CD4-positive, alpha-beta T cell treated with Interferon alpha-2 for 1 hour (primary cell): ENCODE measurements around the gene TRIM25.

ENCODE experiments used
- DNase-seq, 2 donors: peaks; one replicate each; pipeline ENCODE4 v3.0.0-alpha.2; 2020 to 2022

Gene TRIM25

DNA sequence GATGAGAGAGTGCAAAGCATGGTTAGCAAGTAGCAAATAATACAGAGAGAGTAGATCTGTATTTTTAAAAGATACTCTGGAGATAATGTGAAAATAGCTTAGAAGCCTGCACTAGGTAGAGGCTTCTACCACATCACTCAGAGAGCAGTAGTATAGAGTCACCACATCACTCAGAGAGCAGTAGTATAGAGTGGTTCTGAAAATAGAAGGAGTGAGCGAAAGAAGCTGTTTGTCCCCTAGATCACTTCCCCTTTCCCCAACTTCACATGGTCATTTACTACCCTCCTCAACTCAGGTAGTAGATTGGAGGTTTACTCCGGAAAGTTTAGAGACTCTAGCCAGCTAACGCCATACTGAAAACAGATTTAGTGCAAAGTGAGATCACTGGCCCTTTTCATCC, 62.8 kb downstream of the TRIM25 start:
- DNase-seq, result no peak

- DNase-seq, result no peak
These were observed 63.3 kb downstream of the TRIM25 start for GRCh38 chr17:56850591-56850990.

DNA sequence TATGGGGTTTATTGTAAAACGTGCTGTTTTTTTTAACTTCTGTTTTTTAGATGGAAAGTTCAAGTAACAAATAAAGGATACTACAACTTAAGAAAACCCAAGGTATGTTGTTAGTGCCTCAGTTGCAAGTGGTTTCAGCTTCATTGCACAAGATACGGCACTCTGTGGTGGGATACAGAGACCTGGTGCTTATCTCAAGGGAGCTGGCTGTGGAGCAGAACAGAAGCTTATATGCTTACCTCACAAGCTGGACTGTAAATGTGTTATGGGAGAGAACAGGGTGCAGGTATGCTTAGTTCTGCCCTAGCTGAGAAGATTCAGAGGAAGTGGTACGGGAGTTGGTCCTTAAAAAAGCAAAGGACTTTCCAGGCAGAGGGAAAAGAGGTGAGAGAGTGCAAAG, 64.7 kb downstream of the TRIM25 start:
- DNase-seq, result no peak

DNA sequence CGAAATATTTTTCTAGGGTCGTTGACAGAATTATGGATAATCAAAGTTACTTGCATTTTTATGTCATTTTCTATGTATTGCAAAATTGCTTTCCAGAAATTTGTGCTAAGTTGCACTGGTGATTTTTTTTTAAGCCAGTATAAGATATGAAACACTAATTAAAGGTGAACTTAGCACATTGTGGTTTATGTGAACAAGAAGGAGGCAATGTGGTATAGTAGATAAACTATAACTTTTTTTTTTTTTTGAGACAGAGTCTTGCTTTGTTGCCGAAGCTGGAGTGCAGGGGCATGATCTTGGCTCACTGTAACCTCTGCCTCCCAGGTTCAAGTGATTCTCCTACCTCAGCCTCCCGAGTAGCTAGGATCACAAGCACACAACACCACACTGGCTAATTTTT, 66.7 kb downstream of the TRIM25 start:
- no peak for DNase-seq

- DNase-seq, result no peak
These were observed 67.9 kb downstream of the TRIM25 start for GRCh38 chr17:56845934-56846333.

DNA sequence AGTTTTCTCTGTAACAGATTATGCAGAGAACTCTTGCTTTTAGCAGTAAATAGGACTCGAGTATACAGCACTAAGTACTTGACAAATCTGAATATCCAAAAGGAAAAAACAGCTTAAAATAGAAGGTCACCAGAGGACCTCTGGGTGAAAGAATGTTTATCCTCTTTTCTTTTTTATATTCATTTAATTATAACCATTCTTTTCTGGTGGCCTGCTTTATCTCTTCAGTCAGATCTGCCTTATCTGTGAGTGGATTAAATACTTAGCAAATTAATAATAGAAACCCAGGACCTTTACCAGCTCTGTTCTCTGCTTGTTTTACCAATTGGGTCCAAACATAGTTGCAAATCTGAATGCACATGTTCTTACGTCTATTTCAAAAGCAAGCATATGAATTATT, 71.3 kb downstream of the TRIM25 start:
- no peak for DNase-seq

- no peak for DNase-seq
These were observed 75.2 kb downstream of the TRIM25 start for GRCh38 chr17:56838687-56839086.
